H1 (cell line): ENCODE results near the gene TPBGL. TPM values are rescaled to one million over a fixed set of nuclear protein-coding genes. Genes with fewer than 3 reads are reported as not detected.

Experiments
- CTCF ChIA-PET: fragments of 300-600 bp; sonication (Branson Sonifier 250); formaldehyde crosslinking; loops from one replicate; lab custom pipeline; 2021; ENCODE audit not compliant: partially characterized antibody; lab: Charles Lee
- POLR2A ChIA-PET: fragments of 300-600 bp; sonication (Branson Sonifier 250); formaldehyde crosslinking; loops from one replicate; lab custom pipeline; 2021; ENCODE audit warnings: inconsistent platforms; ENCODE audit not compliant: partially characterized antibody; lab: Charles Lee
- DNase-seq, 2 experiments: peaks; one replicate each; pipeline versions ENCODE4 v3.0.0 to v3.0.0-alpha.2; 2010 to 2022; ENCODE audit warnings: low spot score in 2 of 2, low read depth in 1 of 2, mixed read lengths in 1 of 2
- FAIRE-seq: peaks from 2 replicates; lab custom pipeline; 2011; peaks lifted over from hg19 to GRCh38; lab: Jason Lieb, UNC
- H2AFZ ChIP-seq: 2 replicates; pipeline ENCODE4 v1.8.1; 2012; ENCODE audit warnings: low read length, inconsistent platforms
- H2AK5ac ChIP-seq: 2 replicates; pipeline ENCODE4 v1.6.1; 2013; ENCODE audit warnings: low read depth, low read length
- H2BK120ac ChIP-seq: replicated peaks from 2 replicates; pipeline ENCODE3; 2013; ENCODE audit warnings: low read depth, low read length, inconsistent platforms
- H2BK12ac ChIP-seq: 2 replicates; pipeline ENCODE4 v1.6.1; 2013; ENCODE audit warnings: low read depth, low read length
- H2BK15ac ChIP-seq: 2 replicates; pipeline ENCODE4 v1.6.1; 2013; ENCODE audit warnings: low read length
- H2BK20ac ChIP-seq: 2 replicates; pipeline ENCODE4 v1.6.1; 2013; ENCODE audit warnings: low read length
- H2BK5ac ChIP-seq: 2 replicates; pipeline ENCODE4 v1.6.1; 2013; ENCODE audit warnings: low read depth, low read length
- H3K14ac ChIP-seq: 2 replicates; pipeline ENCODE4 v1.6.1; 2013; ENCODE audit warnings: inconsistent platforms; ENCODE audit not compliant: insufficient read length
- H3K18ac ChIP-seq: 2 replicates; pipeline ENCODE4 v1.6.1; 2013; ENCODE audit warnings: low read length; ENCODE audit errors: extremely low read depth
- H3K23ac ChIP-seq: 2 replicates; pipeline ENCODE4 v1.6.1; 2013; ENCODE audit warnings: inconsistent platforms; ENCODE audit not compliant: insufficient read length
- H3K23me2 ChIP-seq: 2 replicates; pipeline ENCODE4 v1.6.1; 2013; ENCODE audit warnings: low read depth, low read length
- H3K27ac ChIP-seq: 2 replicates; pipeline ENCODE4 v1.6.1; 2011; ENCODE audit warnings: low read depth, low read length, inconsistent platforms
- H3K27me3 ChIP-seq, 4 experiments: replicated peaks in 1 of 4; 1 replicate in 1 of 4; 2 replicates in 3 of 4; pipeline versions ENCODE4 v1.6.1 to v1.8.1; 2011 to 2013; ENCODE audit warnings: low read length in 3 of 4, mild to moderate bottlenecking in 3 of 4, inconsistent platforms in 2 of 4, mixed read lengths in 2 of 4, moderate library complexity in 1 of 4; ENCODE audit not compliant: control insufficient read depth in 3 of 4, insufficient read depth in 3 of 4; ENCODE audit errors: extremely low read depth in 1 of 4
- H3K36me3 ChIP-seq, 4 experiments: 2 replicates each; pipeline versions ENCODE4 v1.6.1 to v1.8.1; 2011 to 2013; ENCODE audit warnings: mild to moderate bottlenecking in 4 of 4, low read length in 3 of 4, moderate library complexity in 2 of 4, control low read depth in 1 of 4, inconsistent platforms in 1 of 4; ENCODE audit not compliant: insufficient read depth in 4 of 4, control insufficient read depth in 2 of 4
- H3K4ac ChIP-seq: replicated peaks from 2 replicates; pipeline ENCODE3; 2013; ENCODE audit warnings: low read length, low read depth, mixed read lengths, inconsistent platforms; ENCODE audit not compliant: insufficient read length
- H3K4me1 ChIP-seq, 4 experiments: replicated peaks in 1 of 4; 1 replicate in 1 of 4; 2 replicates in 3 of 4; pipeline versions ENCODE4 v1.6.1 to v1.8.1; 2011 to 2013; ENCODE audit warnings: low read length in 3 of 4, inconsistent platforms in 2 of 4, mixed read lengths in 1 of 4; ENCODE audit not compliant: insufficient read depth in 4 of 4, control insufficient read depth in 3 of 4
- H3K4me2 ChIP-seq, 2 experiments: 2 replicates each; pipeline versions ENCODE4 v1.6.1 to v1.8.1; 2011 to 2013; ENCODE audit warnings: low read depth in 2 of 2, low read length in 2 of 2, control low read depth in 1 of 2, inconsistent platforms in 1 of 2, mild to moderate bottlenecking in 1 of 2; ENCODE audit not compliant: insufficient read depth in 1 of 2
- H3K4me3 ChIP-seq, 4 experiments: fragments of 200-600, 300-600 bp in 1 of 4; sonication (generic), shearing (Covaris generic), sonication (Bioruptor Twin) in 1 of 4; 2 replicates each; pipeline versions ENCODE4 v1.5.1 to v1.8.1; 2011 to 2016; ENCODE audit warnings: low read length in 4 of 4, low read depth in 3 of 4, control low read depth in 2 of 4, inconsistent platforms in 2 of 4, mild to moderate bottlenecking in 2 of 4, mixed read lengths in 1 of 4, moderate library complexity in 1 of 4; ENCODE audit not compliant: insufficient read depth in 2 of 4; ENCODE audit errors: extremely low read depth in 1 of 4
- H3K56ac ChIP-seq: replicated peaks from 2 replicates; pipeline ENCODE3; 2013; ENCODE audit warnings: low read depth, mild to moderate bottlenecking, mixed read lengths, low read length, inconsistent platforms; ENCODE audit not compliant: insufficient read length
- H3K79me1 ChIP-seq: 2 replicates; pipeline ENCODE4 v1.6.1; 2013; ENCODE audit warnings: low read depth, low read length, control low read depth
- H3K79me2 ChIP-seq, 2 experiments: 2 replicates each; pipeline versions ENCODE4 v1.6.1 to v1.8.1; 2012 to 2013; ENCODE audit warnings: low read length in 2 of 2, mild to moderate bottlenecking in 2 of 2, inconsistent platforms in 1 of 2; ENCODE audit not compliant: insufficient read depth in 2 of 2, control insufficient read depth in 1 of 2
- H3K9ac ChIP-seq, 4 experiments: replicated peaks in 1 of 4; 1 replicate in 1 of 4; 2 replicates in 3 of 4; pipeline versions ENCODE4 v1.6.1 to v1.8.1; 2011 to 2013; ENCODE audit warnings: low read depth in 3 of 4, low read length in 3 of 4, control low read depth in 2 of 4, mild to moderate bottlenecking in 2 of 4, moderate library complexity in 2 of 4, inconsistent platforms in 1 of 4; ENCODE audit errors: extremely low read depth in 1 of 4
- H3K9me3 ChIP-seq, 2 experiments: 2 replicates each; pipeline versions ENCODE4 v1.6.1 to v1.8.1; 2012 to 2013; ENCODE audit warnings: mild to moderate bottlenecking in 2 of 2, moderate library complexity in 2 of 2, control low read depth in 1 of 2, inconsistent platforms in 1 of 2, low read depth in 1 of 2, low read length in 1 of 2, mixed read lengths in 1 of 2; ENCODE audit not compliant: insufficient read depth in 2 of 2
- H4K20me1 ChIP-seq, 2 experiments: replicated peaks in 1 of 2; 2 replicates each; pipeline versions ENCODE3 to v1.8.1; 2011 to 2013; ENCODE audit warnings: inconsistent platforms in 2 of 2, low read length in 2 of 2, mild to moderate bottlenecking in 1 of 2; ENCODE audit not compliant: insufficient read depth in 2 of 2, control insufficient read depth in 1 of 2
- H4K5ac ChIP-seq: 2 replicates; pipeline ENCODE4 v1.6.1; 2013; ENCODE audit warnings: low read length, low read depth, mixed read lengths, inconsistent platforms; ENCODE audit not compliant: insufficient read length
- H4K8ac ChIP-seq: 2 replicates; pipeline ENCODE4 v1.8.0; 2013; ENCODE audit warnings: mild to moderate bottlenecking, moderate library complexity, low read length, inconsistent platforms; ENCODE audit not compliant: insufficient read depth; ENCODE audit errors: extremely low read depth
- H4K91ac ChIP-seq: replicated peaks from 2 replicates; pipeline ENCODE3; 2013; ENCODE audit warnings: low read length, mixed read lengths, inconsistent platforms; ENCODE audit not compliant: insufficient read length
- BRCA1 ChIP-seq: IDR thresholded peaks from 2 replicates; pipeline ENCODE4 v1.6.1; 2012; ENCODE audit warnings: low read depth, low read length, improper control_type of control experiment
- CBX8 ChIP-seq: fragments of 300-800, 300-1000 bp; sonication (generic); IDR thresholded peaks from 2 replicates; pipeline ENCODE4 v1.7.1; 2016; ENCODE audit warnings: low read depth, low read length, borderline replicate concordance
- CREB1 ChIP-seq: IDR thresholded peaks from 2 replicates; pipeline ENCODE4 v1.6.1; 2012; ENCODE audit warnings: inconsistent platforms
- CTBP2 ChIP-seq: IDR thresholded peaks from 2 replicates; pipeline ENCODE4 v1.7.0; 2011; ENCODE audit warnings: borderline replicate concordance, mild to moderate bottlenecking, moderate library complexity, mixed read lengths, low read length; ENCODE audit not compliant: insufficient read depth, insufficient read length
- CTCF ChIP-seq, 3 experiments: IDR thresholded peaks; 1 replicate in 2 of 3; 2 replicates in 1 of 3; pipeline versions ENCODE4 v1.5.1 to v1.6.1; 2011; ENCODE audit warnings: low read length in 3 of 3, mild to moderate bottlenecking in 3 of 3, inconsistent platforms in 2 of 3, low read depth in 1 of 3, moderate library complexity in 1 of 3; ENCODE audit not compliant: insufficient read depth in 1 of 3; ENCODE audit errors: control extremely low read depth in 1 of 3
- JUND ChIP-seq: IDR thresholded peaks from 2 replicates; pipeline ENCODE4 v1.6.1; 2011; ENCODE audit warnings: mild to moderate bottlenecking, improper control_type of control experiment, low read length
- RXRA ChIP-seq: IDR thresholded peaks from 2 replicates; pipeline ENCODE4 v1.6.1; 2011; ENCODE audit warnings: low read depth, mild to moderate bottlenecking, low read length, moderate library complexity; ENCODE audit not compliant: insufficient read depth
- SIN3A ChIP-seq, 2 experiments: IDR thresholded peaks in 1 of 2; conservative IDR thresholded peaks in 1 of 2; 2 replicates each; pipeline ENCODE4 v1.6.1; 2011 to 2012; ENCODE audit warnings: low read length in 2 of 2, improper control_type of control experiment in 1 of 2, low read depth in 1 of 2, mild to moderate bottlenecking in 1 of 2
- SP1 ChIP-seq: IDR thresholded peaks from 2 replicates; pipeline ENCODE4 v1.6.1; 2011; ENCODE audit warnings: low read depth, low read length
- TCF12 ChIP-seq: IDR thresholded peaks from 2 replicates; pipeline ENCODE4 v1.6.1; 2011; ENCODE audit warnings: low read depth, mild to moderate bottlenecking, low read length
- whole genome bisulfite sequencing, 2 experiments: shearing (Covaris generic) in 1 of 2; methylation state at CpG; one replicate each; pipeline versions ENCODE4 v1.1.6 to v1.1.7; 2013 to 2015; ENCODE audit warnings: low lambda C conversion rate in 2 of 2, mixed read lengths in 2 of 2, inconsistent platforms in 1 of 2, low coverage in 1 of 2, missing lambda C conversion rate in 1 of 2; ENCODE audit not compliant: insufficient replicate concordance in 2 of 2, insufficient coverage in 1 of 2, insufficient read length in 1 of 2; ENCODE audit errors: extremely low coverage in 1 of 2, missing lambda C conversion rate in 1 of 2; 5-methylcytosine and 5-hydroxymethylcytosine counted together
- polyA plus RNA-seq, 7 experiments: library from polyadenylated mRNA; depleted of rRNA in 3 of 7; stranded (reverse) in 5 of 7; unstranded in 2 of 7; fragments of >200 nt in 5 of 7; fragments of 200-250 nt in 2 of 7; gene quantifications; 1 replicate in 5 of 7; 2 replicates in 1 of 7; 4 replicates in 1 of 7; pipeline versions ENCODE4 v1.2.1 to v1.2.3, GENCODE V29; 2011 to 2013; ENCODE audit warnings: missing spikeins in 2 of 7, mixed read lengths in 2 of 7
- total RNA-seq: library from RNA; stranded (reverse); fragmentation: NEBNext Ultra II Directional; extraction: Animal tissue kit (Norgen Biotek cat#: 25700); gene quantifications from 2 replicates; pipeline ENCODE4 v1.2.1, GENCODE V29; 2021

The TPBGL gene
- total and polyA plus RNA-seq, 2 of the 8 experiments (the other 6 are each of a cell fraction or from before 2014, with no cell fraction given): 0.26 to 0.37 TPM

GRCh38 chr11:75204012-75204674 lies 36.4 kb upstream of the TPBGL start:
- Histone ChIP-seq H3K9ac (no peak overlapping the region), H2BK120ac (no peak overlapping the region), H2BK15ac (no peak overlapping the region), H4K91ac (no peak overlapping the region), H3K4me2 (no peak overlapping the region), H3K36me3 (no peaks in the 10 kb centered on the region), H2AK5ac (no peak overlapping the region), H3K23ac (no peak overlapping the region), H3K27ac (no peak overlapping the region), H4K8ac (no peak overlapping the region), H3K4me3 (no peak overlapping the region), H4K20me1 (peaks cover 0 to 1% of the 10 kb centered on the region in 2 experiments), H3K9me3 (no peaks in the 10 kb centered on the region), H3K18ac (no peak overlapping the region), H4K5ac (no peak overlapping the region), H3K23me2 (no peaks in the 10 kb centered on the region), H3K79me1 (no peaks in the 10 kb centered on the region), H2BK5ac (no peak overlapping the region; the same call in 1 of the 2 replicates), H3K79me2 (no peaks in the 10 kb centered on the region), H3K4ac (no peak overlapping the region), H2AFZ (no peak overlapping the region), H3K56ac (no peak overlapping the region), H3K4me1 (0 out of 7 replicates have a peak, but pooled peaks cover 0 to 2% (median 0%) of the 10 kb centered on the region in 4 experiments), H2BK20ac (no peak overlapping the region), H3K14ac (no peak overlapping the region), H2BK12ac (no peak overlapping the region), H3K27me3 (no peaks in the 10 kb centered on the region; a peak in 1 of 7 replicates)
- ChIA-PET CTCF (interaction anchor here (0.5 to 45.7 kb wide), 38 partner anchors 9 to 295 kb away, joined by 3 to 825 read pairs (median 6); partner anchors contain the start of genes SLCO2B1 and TPBGL), POLR2A (interaction anchor here (0.5 to 1.0 kb wide), 2 partner anchors 59 to 63 kb away, joined by 3 read pairs; no protein-coding TSS in a partner anchor)
- no peak for DNase-seq
- 83% methylated on average over 10 of the region's 10 CpGs; no CpG with 5 or more reads in 1 of the 2 experiments for WGBS, 2 experiments
- no peak for FAIRE-seq
- TF ChIP-seq CTBP2 (no peak), CREB1 (no peak), CBX8 (no peak), JUND (no peak), SIN3A (conservative IDR thresholded peaks at IDR 0.05 in 1 of 2, IDR thresholded peaks at IDR 0.05 in 1 of 2; ENCODE audit: low read depth in 1 of 2, low read length in 2 of 2) (no peak), TCF12 (no peak), CTCF (IDR thresholded peaks at IDR 0.05; ENCODE audit: control extremely low read depth in 1 of 3, insufficient read depth in 1 of 3, low read depth in 1 of 3, low read length in 3 of 3) (no peak), SP1 (no peak), BRCA1 (no peak), RXRA (no peak)
